Peyer's patch (tissue), 4 donors: ENCODE measurements around the gene SRRM4. TPM values are rescaled to one million over a fixed set of nuclear protein-coding genes. Genes with fewer than 3 reads are reported as not detected.
A peak's percentile ranks its signal among the peaks of the same experiment; 100 is the strongest.

Experiments used
- DNase-seq, 3 donors: peaks; one replicate each; pipeline ENCODE4 v3.0.0-alpha.2; 2017 to 2019
- H3K27ac ChIP-seq, 4 donors: fragments of 200-600 bp; sonication (generic); one replicate each; pipeline ENCODE4 v1.5.1; 2016 to 2019
- H3K27me3 ChIP-seq, 2 donors: fragments of 200-600 bp; sonication (generic); one replicate each; pipeline ENCODE4 v1.5.1; 2019
- H3K36me3 ChIP-seq, 3 donors: fragments of 200-600 bp; sonication (generic); one replicate each; pipeline ENCODE4 v1.5.1; 2016 to 2019
- H3K4me1 ChIP-seq, 4 donors: fragments of 200-600 bp; sonication (generic); one replicate each; pipeline ENCODE4 v1.5.1; 2016 to 2019
- H3K4me3 ChIP-seq, 4 donors: fragments of 200-600 bp; sonication (generic); 1 replicate in 3 of 4; 2 replicates in 1 of 4; pipeline ENCODE4 v1.5.1; 2016 to 2019; ENCODE audit warnings: mild to moderate bottlenecking in 1 of 4
- H3K9me3 ChIP-seq, 4 donors: fragments of 200-600 bp; sonication (generic); one replicate each; pipeline ENCODE4 v1.5.1; 2016 to 2019; ENCODE audit warnings: mild to moderate bottlenecking in 1 of 4
- POLR2A ChIP-seq, 2 donors: fragments of 450-650 bp; IDR thresholded peaks; one replicate each; pipeline ENCODE4 v1.5.1; 2017; ENCODE audit warnings: antibody characterized with exemption in 2 of 2, mild to moderate bottlenecking in 2 of 2, moderate library complexity in 2 of 2
- total RNA-seq, 4 donors: library from RNA; depleted of rRNA; stranded (reverse); fragments of >200 nt; gene quantifications; one replicate each; pipeline ENCODE4 v1.1.0, GENCODE V29; 2016
- TF ChIP-seq, protein P1 (sequence below), 6 experiments: fragments of 450-650 bp in 4 of 6; fragments of 200-600 bp in 2 of 6; sonication (generic) in 1 of 6; IDR thresholded peaks; one replicate each; pipeline ENCODE4 v1.5.1; 2017 to 2019; ENCODE audit warnings: antibody characterized with exemption in 6 of 6, mild to moderate bottlenecking in 3 of 6, moderate library complexity in 1 of 6

Gene SRRM4
- total RNA-seq, 4 donors from 2014 or later, result not detected

- H3K27ac ChIP-seq, result no peak overlapping the region
- no peak for TF ChIP-seq POLR2A (IDR thresholded peaks at IDR 0.05)
- TF ChIP-seq, protein P1, sequence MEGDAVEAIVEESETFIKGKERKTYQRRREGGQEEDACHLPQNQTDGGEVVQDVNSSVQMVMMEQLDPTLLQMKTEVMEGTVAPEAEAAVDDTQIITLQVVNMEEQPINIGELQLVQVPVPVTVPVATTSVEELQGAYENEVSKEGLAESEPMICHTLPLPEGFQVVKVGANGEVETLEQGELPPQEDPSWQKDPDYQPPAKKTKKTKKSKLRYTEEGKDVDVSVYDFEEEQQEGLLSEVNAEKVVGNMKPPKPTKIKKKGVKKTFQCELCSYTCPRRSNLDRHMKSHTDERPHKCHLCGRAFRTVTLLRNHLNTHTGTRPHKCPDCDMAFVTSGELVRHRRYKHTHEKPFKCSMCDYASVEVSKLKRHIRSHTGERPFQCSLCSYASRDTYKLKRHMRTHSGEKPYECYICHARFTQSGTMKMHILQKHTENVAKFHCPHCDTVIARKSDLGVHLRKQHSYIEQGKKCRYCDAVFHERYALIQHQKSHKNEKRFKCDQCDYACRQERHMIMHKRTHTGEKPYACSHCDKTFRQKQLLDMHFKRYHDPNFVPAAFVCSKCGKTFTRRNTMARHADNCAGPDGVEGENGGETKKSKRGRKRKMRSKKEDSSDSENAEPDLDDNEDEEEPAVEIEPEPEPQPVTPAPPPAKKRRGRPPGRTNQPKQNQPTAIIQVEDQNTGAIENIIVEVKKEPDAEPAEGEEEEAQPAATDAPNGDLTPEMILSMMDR (IDR thresholded peaks at IDR 0.05), result no peak
- no peaks in the 10 kb centered on the region for H3K4me1 ChIP-seq
- H3K9me3 ChIP-seq, result no peaks in the 10 kb centered on the region
- no peaks in the 10 kb centered on the region for H3K36me3 ChIP-seq
- no peak for DNase-seq
- H3K4me3 ChIP-seq, result no peak overlapping the region
- no peaks in the 10 kb centered on the region for H3K27me3 ChIP-seq
Observed at GRCh38 chr12:118960865-118961264, 20.5 kb upstream of the SRRM4 start.

DNA sequence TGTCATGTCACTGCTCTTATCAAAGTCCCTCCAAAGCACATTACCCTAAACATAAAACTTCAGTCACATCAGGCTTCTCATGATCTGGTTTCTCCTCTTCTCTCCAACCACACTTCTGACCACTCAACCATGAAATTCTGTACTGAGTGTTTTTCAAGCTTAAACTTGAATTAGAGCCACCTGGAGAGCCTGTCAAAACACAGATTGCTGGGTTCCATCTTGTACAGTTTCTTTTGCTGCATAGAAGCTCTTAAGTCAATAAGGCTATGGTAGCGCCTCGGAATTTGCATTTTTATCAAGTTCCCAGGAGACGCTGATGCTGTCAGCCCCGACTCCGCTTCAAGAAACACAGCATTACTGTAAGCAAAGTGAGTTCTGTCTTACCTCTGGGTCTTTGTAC, 16.4 kb upstream of the SRRM4 start:
- no peak overlapping the region for H3K4me3 ChIP-seq
- no peak for TF ChIP-seq POLR2A (IDR thresholded peaks at IDR 0.05)
- TF ChIP-seq, protein P1 (IDR thresholded peaks at IDR 0.05), result no peak
- no peak overlapping the region for H3K27ac ChIP-seq
- H3K4me1 ChIP-seq, result no peaks in the 10 kb centered on the region
- DNase-seq, result no peak
- no peaks in the 10 kb centered on the region for H3K36me3 ChIP-seq
- no peaks in the 10 kb centered on the region for H3K9me3 ChIP-seq
- no peaks in the 10 kb centered on the region for H3K27me3 ChIP-seq

DNA sequence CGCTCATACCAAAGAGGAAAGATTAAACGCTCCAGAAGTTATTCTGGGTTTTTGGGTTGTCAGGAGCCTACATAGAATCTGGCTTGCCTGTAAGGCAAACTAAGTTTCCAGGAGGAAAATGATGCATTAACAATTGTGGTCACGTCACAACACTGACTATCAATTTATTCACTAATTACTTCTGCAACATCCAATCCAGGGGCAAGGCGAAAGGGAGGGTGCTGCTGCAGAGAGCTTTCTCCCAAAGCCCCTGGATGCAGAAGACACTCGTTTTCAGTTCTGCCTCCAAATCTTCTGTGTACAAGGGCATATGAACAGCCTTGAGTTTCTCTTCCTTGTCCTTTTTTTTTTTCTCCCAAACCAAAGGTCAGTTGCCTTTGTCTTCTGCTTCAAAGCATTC, 10.5 kb upstream of the SRRM4 start:
- no peak overlapping the region for H3K27ac ChIP-seq
- H3K4me3 ChIP-seq, result no peak overlapping the region
- no peaks in the 10 kb centered on the region for H3K9me3 ChIP-seq
- DNase-seq, result no peak
- H3K27me3 ChIP-seq, result no peaks in the 10 kb centered on the region
- H3K36me3 ChIP-seq, result no peaks in the 10 kb centered on the region
- TF ChIP-seq, protein P1 (IDR thresholded peaks at IDR 0.05), result no peak
- no peak for TF ChIP-seq POLR2A (IDR thresholded peaks at IDR 0.05)
- no peaks in the 10 kb centered on the region for H3K4me1 ChIP-seq

GRCh38 chr12:118972982-118973381, 8.4 kb upstream of the SRRM4 start:
- no peaks in the 10 kb centered on the region for H3K27me3 ChIP-seq
- no peaks in the 10 kb centered on the region for H3K36me3 ChIP-seq
- no peak for TF ChIP-seq POLR2A (IDR thresholded peaks at IDR 0.05)
- TF ChIP-seq, protein P1 (IDR thresholded peaks at IDR 0.05), result no peak
- H3K27ac ChIP-seq, result no peak overlapping the region
- no peak overlapping the region for H3K4me3 ChIP-seq
- no peak for DNase-seq
- H3K4me1 ChIP-seq, result no peaks in the 10 kb centered on the region
- H3K9me3 ChIP-seq, result no peaks in the 10 kb centered on the region

GRCh38 chr12:118979763-118980406, 1.5 kb upstream of the SRRM4 start:
- Histone ChIP-seq H3K27ac (no peak overlapping the region), H3K9me3 (no peaks in the 10 kb centered on the region), H3K36me3 (no peaks in the 10 kb centered on the region), H3K4me3 (no peak overlapping the region), H3K4me1 (no peaks in the 10 kb centered on the region), H3K27me3 (peaks cover 0 to 18% of the 10 kb centered on the region in 2 donors)
- DNase-seq, result peak in 1 of 3 donors; percentile 46
- no peak for TF ChIP-seq POLR2A (IDR thresholded peaks at IDR 0.05)
- TF ChIP-seq, protein P1 (IDR thresholded peaks at IDR 0.05), result peak in 4 of 6 experiments; percentile 31 to 48 (median 45)
